Activated effector memory CD4-positive, alpha-beta T cell treated with Interleukin-2 at 50 U/mL for 16 hours (primary cell): ENCODE results near the gene CENPB.

Source experiments
- DNase-seq: peaks from one replicate; pipeline ENCODE4 v3.0.0-alpha.2; 2020

The CENPB gene

GRCh38 chr20:3765171-3765882 is 21.2 kb downstream of the CENPB start:
- DNase-seq: no peak

GRCh38 chr20:3764659-3765058 is 21.9 kb downstream of the CENPB start:
- no peak for DNase-seq

DNA sequence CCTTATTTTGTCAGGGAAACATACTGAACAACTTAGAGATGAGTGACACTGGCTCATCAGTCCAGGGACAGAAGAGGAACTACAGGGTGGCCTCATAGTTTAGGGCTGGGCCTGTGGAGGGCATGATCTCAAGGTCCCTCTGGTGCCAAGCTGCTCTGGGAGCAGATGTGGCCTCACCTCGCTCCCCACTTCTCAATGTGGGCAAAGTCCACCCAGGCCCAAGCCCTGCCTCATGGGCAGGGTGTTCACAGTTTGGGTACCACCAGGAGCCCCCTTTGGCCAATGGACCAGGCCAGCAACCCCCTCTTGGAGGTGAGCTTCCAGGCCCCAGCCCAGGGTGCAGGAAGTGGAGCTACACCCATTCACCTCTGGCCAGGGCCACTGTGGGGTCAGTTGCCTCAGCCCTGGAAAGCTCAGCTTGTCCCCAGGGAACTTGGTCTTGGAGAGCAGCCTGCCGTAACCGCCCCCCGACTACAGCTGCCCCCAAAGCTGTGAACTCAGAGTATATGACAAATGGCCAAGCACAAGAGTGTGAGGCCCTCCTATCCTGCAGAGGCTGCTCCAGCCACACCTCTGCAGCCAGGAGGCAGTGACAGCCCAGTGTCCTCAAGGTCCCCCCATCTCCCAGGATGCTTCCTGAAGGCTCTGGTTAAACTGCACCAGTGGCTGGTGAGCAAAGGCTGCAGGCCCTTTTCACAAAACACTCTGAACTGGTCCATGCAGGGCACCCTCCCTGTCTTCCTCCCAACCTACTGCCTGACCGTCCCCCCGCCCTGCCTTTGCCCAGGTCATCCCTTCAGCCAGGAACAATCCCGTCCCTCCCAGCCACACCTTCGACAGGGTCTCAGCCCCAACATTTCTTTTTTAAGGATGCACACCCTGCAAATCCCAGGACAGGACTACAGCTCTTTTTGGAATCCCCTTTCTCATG is 22.6 kb downstream of the CENPB start:
- no peak for DNase-seq

GRCh38 chr20:3760655-3761348 is 25.7 kb downstream of the CENPB start:
- no peak for DNase-seq

DNA sequence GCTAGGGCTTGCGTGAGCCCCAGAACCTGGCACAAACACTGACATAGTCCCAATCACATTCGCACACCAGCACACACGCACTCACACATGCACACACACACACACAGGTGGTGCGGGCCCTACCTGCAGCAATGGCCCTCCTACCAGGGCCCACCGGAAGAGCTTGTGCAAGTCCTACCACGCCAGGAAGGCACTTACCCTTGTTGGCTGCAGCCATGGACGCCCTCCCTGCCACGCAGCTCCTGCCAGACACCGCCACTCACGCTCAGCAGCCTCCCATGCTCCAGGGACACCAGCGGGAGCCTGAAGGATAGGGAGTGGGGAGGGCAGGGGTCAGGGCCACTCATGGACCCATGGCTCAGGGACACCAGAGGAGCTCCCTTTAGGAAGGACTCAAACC is 26.7 kb downstream of the CENPB start:
- no peak for DNase-seq

DNA sequence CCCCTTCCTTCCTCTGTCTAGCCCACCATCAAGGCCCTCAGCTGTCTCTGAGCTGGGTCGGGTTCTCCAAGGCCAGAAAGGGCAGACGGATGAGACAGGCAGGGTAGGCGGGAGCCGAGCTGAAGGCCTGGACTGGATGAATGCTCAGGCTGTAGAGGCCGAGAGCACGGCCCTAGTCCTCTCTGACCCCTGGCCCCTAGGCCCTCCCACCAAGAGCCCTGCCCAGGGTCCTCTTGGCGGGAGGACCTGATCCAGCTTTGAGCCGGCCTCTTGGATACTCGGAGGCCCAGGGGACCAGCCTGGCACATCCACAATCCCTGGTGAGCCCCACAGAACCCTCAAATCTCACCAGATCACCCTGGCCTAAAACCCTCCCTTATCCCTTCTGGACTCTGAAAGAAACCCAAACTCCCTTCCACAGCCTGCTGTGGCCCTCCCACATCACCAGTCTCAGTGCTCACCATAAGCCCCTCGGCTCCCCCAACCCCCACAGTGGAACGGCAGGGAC is 27.2 kb downstream of the CENPB start:
- no peak for DNase-seq

DNA sequence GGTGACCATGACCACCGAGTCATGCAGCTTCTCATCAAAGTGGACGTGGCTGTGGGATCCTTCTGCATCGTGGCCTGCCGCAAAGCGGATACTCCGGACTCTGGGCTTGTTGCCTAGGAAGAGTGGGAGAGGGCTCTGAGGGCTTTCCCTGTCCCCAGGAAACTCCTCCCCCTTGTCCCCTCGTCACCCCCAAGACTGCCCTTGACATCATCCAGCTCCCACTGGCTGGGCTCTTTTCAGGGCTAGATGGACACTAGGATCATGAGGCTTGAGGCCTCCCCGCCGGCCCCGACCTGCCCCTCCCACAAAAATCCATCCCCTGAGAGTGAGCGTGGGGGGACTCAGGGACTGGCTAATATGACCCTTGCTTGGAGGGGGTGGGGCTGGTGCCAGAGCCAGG is 28.0 kb downstream of the CENPB start:
- DNase-seq: no peak

DNA sequence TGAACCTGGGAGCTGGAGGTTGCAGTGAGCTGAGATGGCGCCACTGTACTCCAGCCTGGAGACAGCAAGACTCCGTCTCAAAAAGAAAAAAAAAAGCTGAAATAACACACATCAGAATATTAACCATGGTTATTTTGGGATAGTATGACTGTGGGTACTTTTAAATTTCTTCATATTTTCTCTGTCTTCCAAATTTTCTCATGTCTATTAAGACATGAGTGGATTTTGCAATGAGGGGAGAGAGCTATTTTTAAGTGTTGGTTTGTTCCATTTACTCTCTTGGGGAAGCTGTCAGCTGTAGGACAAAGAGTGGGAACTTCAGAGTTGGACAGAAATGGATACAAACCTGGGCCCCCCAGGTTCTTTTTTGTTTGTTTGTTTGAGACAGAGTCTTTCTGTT is 29.3 kb downstream of the CENPB start:
- no peak for DNase-seq

GRCh38 chr20:3755814-3756480 is 30.6 kb downstream of the CENPB start:
- no peak for DNase-seq

DNA sequence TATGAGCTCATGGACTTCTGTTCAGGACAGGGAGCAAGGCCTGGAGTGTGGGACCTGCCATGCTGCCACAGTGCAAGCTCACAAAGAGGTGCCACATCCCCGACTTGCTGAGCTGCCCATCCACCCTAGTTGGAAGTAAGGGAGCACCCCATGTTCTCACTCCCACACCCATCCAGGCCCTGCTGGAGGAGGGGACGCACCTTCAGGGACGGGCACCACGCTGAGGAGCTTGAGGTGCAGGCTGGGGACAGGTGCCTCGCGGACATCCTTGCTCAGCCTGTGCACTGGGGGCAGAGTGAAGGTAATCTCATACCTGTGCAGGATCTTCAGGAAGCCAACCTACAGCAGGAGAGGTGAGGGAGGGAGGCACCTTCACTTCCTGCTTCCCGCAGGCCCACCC is 31.3 kb downstream of the CENPB start:
- DNase-seq: no peak

DNA sequence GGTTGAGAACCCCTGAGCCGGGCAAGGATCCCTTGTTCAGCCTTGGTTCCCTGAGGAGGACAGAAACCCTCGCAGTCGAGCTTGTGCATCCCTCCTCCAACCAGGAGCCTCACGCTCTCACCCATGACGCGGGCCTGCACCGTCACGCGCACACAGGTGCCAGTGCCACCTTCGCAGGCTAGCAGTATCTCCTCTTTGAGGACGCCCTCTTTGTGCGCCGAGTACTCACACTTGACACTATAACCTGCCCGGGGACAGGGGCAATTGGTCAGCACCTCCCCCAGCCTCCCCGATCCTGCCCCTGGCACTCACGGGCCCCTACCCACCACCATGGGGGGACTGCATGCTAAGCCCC is 32.3 kb downstream of the CENPB start:
- DNase-seq: no peak

DNA sequence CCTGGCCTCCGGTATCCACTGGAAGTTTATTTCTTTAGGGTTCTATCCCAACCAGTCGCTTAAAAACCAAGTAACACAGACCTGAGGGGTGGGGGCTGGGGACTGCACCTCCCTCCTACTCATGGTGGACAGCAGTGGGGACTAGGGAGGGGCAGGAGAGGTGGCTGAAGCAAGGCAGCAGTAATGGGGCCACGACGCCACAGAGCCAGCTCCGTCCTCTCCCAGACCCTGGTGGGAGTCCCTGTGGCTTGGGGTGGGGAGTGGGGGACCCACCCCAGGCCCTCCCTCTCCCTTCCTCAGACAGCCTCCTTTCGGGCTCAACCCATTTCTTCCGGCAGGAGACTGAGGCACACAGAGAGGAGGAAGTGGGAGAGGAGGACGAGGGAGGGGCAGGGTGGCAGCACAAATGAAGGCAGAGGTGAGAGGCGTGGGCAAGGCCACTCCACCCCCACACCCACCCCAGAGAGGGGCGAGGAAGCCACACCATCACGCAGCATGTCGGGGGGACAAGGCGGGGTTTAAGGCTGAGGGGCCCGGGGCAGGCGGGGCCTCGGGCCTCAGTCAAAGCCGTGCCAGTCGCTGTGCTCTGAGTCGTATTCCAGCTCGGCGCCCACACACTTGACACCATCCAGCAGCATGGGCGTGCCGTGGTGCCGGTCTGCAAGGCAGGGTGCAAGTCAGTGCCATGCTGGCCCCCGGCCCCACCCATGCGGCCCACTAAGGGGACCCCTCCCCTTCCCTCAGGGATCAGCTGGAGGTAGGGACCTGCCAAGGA is 32.9 kb downstream of the CENPB start:
- DNase-seq: no peak

DNA sequence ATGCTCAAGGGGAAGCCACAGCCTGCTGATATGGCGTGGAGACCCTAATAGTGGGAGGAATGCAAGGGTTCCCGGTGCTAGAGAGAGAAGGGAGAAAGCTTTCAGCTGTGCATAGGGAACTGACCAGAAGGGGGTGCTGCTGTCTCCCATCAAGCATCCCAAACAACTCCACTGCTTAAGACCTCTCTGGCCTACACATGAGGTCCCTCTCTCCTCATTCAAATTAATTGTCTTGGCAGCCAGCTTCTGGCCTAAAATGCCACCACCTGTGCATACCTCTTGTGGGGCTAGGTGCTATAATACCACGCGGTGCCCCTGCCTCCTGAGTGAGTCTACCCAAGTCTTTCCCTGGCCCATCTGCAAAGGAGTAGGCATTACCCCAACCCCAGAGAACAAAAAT is 33.4 kb downstream of the CENPB start:
- DNase-seq: peak; percentile 35

GRCh38 chr20:3752386-3752759 is 34.2 kb downstream of the CENPB start:
- no peak for DNase-seq

DNA sequence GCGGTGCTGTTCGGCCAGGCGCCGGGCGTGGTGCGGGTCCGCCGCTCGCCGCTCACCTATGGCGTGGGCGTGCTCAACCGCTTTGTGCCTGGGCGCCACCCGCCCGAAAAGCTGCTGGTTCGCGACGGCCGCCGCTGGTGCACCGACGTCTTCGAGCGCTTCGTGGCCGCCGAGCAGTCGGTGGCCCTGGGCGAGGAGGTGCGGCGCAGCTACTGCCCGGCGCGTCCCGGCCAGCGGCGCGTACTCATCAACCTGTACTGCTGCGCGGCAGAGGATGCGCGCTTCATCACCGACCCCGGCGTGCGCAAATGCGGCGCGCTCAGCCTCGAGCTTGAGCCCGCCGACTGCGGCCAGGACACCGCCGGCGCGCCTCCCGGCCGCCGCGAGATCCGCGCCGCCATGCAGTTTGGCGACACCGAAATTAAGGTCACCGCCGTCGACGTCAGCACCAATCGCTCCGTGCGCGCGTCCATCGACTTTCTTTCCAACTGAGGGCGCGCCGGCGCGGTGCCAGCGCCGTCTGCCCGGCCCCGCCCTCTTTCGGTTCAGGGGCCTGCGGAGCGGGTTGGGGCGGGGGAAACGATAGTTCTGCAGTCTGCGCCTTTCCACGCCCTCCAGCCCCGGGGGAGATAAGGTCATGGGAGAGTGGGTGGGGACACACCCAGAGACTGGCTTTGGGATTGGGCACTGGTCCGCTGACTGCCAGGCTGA is 34.7 kb downstream of the CENPB start:
- DNase-seq: peak; percentile 52

DNA sequence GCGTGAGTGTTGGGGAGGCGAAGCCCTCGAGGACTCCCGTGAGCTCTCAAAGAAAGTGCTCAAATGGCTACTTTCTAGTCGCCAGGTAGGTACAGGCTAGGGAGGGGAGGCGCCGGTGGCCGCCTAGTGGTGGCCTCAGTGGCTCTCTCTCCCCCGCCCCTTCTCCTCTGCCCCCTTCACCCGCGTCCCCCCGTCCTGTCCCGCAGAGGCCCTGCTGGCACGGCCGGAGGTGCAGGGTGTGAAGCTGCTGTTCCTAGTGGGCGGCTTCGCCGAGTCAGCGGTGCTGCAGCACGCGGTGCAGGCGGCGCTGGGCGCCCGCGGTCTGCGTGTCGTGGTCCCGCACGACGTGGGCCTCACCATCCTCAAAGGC is 35.2 kb downstream of the CENPB start:
- no peak for DNase-seq

DNA sequence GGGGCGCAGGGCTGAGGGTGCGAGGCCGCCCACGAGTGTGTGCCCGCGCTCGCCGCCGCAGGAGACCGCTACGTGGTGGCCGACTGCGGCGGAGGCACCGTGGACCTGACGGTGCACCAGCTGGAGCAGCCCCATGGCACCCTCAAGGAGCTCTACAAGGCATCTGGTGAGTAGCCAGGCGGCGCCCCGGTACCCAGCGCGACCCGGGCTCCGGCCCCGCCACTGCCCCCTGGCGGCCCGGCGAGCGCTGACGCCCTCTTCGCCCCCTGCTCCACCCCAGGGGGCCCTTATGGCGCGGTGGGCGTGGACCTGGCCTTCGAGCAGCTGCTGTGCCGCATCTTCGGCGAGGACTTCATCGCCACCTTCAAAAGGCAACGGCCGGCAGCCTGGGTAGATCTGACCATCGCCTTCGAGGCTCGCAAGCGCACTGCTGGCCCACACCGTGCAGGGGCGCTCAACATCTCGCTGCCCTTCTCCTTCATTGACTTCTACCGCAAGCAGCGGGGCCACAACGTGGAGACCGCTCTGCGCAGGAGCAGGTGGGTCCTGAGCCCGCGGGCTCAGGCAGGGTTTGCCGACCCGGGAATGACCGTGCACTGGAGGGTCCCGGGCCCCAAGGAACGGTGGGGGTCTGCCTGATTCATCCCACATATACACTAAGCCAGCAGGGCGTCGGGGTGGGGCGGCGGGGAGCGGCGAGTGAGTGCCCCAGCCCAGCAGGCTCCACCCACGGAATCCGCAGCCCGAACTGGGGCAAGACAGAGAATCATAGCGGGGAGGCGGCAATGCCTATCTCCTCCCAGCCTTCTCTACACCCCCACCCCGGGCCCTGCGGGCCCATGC is 36.6 kb downstream of the CENPB start:
- no peak for DNase-seq

DNA sequence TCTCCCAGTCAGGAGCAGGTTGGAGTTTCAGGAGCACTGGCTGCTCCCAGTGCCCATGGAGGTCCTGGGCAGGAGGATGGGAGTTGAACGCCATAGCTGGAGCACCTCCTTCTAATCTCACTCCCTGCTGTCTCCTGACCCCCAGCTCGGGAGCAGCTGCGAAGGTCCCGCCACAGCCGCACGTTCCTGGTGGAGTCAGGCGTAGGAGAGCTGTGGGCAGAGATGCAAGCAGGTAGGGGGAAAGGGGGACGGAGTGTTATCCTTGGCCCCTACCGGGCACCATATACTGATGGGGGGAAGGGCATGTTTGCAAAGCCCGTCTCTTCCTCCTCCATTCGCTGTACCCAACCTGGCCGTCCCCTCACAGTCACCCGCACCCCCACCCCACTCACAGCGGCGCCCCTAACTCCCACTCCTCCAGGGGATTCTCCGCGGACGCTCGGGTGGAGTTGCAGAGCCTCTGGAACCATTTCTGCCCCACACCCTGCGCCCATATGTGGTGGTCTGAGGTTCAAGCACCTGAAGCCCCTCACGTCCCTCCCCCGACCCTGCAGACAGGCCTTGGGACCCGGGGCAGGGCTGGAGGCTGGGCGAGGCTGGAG is 37.4 kb downstream of the CENPB start:
- DNase-seq: no peak

DNA sequence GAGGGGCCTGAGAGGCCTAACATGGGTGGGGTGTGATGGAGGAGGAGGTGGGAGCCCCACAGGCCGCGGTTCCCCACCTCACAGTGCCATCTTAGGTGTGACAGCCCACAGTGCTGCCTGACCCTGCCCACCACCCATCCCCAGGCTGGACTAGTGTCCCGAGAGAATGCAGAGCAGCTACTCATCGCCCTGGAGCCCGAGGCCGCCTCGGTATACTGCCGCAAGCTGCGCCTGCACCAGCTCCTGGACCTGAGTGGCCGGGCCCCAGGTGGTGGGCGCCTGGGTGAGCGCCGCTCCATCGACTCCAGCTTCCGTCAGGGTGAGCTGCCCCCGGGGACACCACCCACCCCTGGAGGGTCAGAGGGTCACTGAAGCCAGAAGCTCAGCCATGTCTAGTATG is 38.5 kb downstream of the CENPB start:
- DNase-seq: no peak

- DNase-seq: no peak
Measured at GRCh38 chr20:3747471-3747870, 39.1 kb downstream of the CENPB start.
